ENCODE data around the gene LMAN1.

The LMAN1 gene

DNA sequence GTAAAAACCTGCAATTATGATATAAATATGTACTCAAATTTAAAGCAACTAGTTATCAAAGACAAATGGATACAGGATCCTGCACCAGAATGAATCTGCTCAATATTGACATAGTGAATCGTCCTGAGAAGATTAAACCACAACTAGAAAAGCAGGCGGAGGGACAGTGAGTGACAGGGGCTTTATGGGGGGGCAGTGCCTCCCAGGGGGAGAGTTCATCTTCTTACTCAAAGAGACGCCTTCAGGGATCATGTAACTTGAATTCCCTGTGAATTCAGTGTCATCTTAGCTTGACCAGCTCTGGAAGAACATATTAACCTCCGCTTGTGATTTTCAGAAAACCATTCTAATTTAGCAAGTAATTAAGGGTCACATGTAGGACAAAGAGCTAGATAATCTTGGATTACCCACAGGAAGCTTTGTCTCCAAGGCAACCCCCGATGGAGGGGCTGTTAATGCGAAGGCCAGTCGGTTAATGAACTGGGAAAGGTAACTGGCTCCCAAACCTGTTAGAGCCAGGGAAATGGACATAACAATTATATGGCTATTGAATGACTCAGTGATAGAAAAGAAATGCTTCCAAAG, 17.4 kb upstream of the LMAN1 start:
- no peak for TF ChIP-seq POLR2AphosphoS5 (IDR thresholded peaks at IDR 0.05; ENCODE audit: low read depth, low read length)
- no peak for TF ChIP-seq POLR2A (IDR thresholded peaks at IDR 0.05; ENCODE audit: low read depth, low read length)
- no peak for TF ChIP-seq POU2F2 (IDR thresholded peaks at IDR 0.05; ENCODE audit: low read depth, low read length)
- no peak for TF ChIP-seq PAX5 (IDR thresholded peaks at IDR 0.05; ENCODE audit: insufficient read depth, low read length, severe bottlenecking)
- TF ChIP-seq TAF1 (IDR thresholded peaks at IDR 0.05; ENCODE audit: low read depth, low read length) = no peak
- no peak for TF ChIP-seq SPI1 (IDR thresholded peaks at IDR 0.05; ENCODE audit: low read depth, low read length)
- DNase-seq (ENCODE audit: insufficient read length, low spot score) (no peak), FAIRE-seq (no peak)

DNA sequence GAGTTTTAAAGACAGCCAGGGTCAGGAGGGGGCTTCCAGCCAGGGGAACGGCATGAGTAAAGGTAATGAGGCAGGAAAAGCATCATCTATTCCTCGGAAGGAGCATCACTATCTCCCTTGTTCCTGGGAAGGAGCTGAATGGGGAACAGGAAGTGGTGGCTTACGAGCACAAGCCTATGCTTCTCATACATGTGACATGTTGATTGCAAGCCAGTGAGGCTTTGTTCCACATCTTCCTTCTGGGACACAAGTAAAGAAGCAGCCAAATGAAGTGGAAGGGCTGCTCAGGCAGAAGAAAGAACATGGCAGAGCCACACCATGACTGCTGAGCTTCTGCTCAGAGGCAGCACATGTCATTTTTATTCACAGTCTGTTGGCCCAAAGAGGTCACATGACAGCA, 15.1 kb upstream of the LMAN1 start:
- DNase-seq (ENCODE audit: insufficient read length, low spot score) = no peak
- no peak for TF ChIP-seq SPI1 (IDR thresholded peaks at IDR 0.05; ENCODE audit: low read depth, low read length)
- no peak for TF ChIP-seq POU2F2 (IDR thresholded peaks at IDR 0.05; ENCODE audit: low read depth, low read length)
- no peak for TF ChIP-seq PAX5 (IDR thresholded peaks at IDR 0.05; ENCODE audit: insufficient read depth, low read length, severe bottlenecking)
- no peak for TF ChIP-seq POLR2A (IDR thresholded peaks at IDR 0.05; ENCODE audit: low read depth, low read length)
- no peak for TF ChIP-seq POLR2AphosphoS5 (IDR thresholded peaks at IDR 0.05; ENCODE audit: low read depth, low read length)
- TF ChIP-seq TAF1 (IDR thresholded peaks at IDR 0.05; ENCODE audit: low read depth, low read length) = no peak
- FAIRE-seq = peak; percentile 41

- TF ChIP-seq POLR2A (IDR thresholded peaks at IDR 0.05; ENCODE audit: low read depth, low read length) (no peak), TAF1 (IDR thresholded peaks at IDR 0.05; ENCODE audit: low read depth, low read length) (no peak), PAX5 (IDR thresholded peaks at IDR 0.05; ENCODE audit: insufficient read depth, low read length, severe bottlenecking) (no peak), POLR2AphosphoS5 (IDR thresholded peaks at IDR 0.05; ENCODE audit: low read depth, low read length) (no peak), POU2F2 (IDR thresholded peaks at IDR 0.05; ENCODE audit: low read depth, low read length) (no peak), SPI1 (IDR thresholded peaks at IDR 0.05; ENCODE audit: low read depth, low read length) (no peak)
- no peak for FAIRE-seq
- no peak for DNase-seq (ENCODE audit: insufficient read length, low spot score)
Measured at GRCh38 chr18:59372975-59373374, 13.9 kb upstream of the LMAN1 start.

DNA sequence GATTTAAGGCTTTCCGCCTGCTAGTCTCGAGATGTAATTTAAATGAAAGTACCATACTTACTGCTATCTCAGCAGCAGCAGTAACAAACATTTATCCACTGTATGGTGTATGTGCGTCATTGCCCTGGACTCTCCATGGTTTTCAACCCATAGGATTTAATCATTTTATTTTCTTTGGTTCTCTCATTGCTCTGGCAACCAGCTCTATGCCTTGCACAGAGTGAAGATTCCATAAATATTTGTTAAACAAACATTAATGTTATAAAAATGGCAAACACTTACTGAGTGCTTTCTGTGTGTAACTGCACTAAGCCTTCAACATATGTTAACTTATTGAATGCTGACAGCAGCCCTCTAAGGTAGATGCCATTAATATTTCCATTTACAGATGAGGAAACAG, 1.3 kb upstream of the LMAN1 start:
- TF ChIP-seq TAF1 (IDR thresholded peaks at IDR 0.05; ENCODE audit: low read depth, low read length) (no peak), POU2F2 (IDR thresholded peaks at IDR 0.05; ENCODE audit: low read depth, low read length) (no peak)
- no peak for DNase-seq (ENCODE audit: insufficient read length, low spot score)
- FAIRE-seq = no peak

GRCh38 chr18:59359576-59359952, 499 bp upstream of the LMAN1 start:
- no peak for FAIRE-seq
- TF ChIP-seq POLR2A (IDR thresholded peaks at IDR 0.05; ENCODE audit: low read depth, low read length) = no peak
- TF ChIP-seq POLR2AphosphoS5 (IDR thresholded peaks at IDR 0.05; ENCODE audit: low read depth, low read length) = no peak
- TF ChIP-seq PAX5 (IDR thresholded peaks at IDR 0.05; ENCODE audit: insufficient read depth, low read length, severe bottlenecking) = no peak
- TF ChIP-seq TAF1 (IDR thresholded peaks at IDR 0.05; ENCODE audit: low read depth, low read length) = no peak
- TF ChIP-seq SPI1 (IDR thresholded peaks at IDR 0.05; ENCODE audit: low read depth, low read length) = no peak
- no peak for TF ChIP-seq POU2F2 (IDR thresholded peaks at IDR 0.05; ENCODE audit: low read depth, low read length)
- no peak for DNase-seq (ENCODE audit: insufficient read length, low spot score)

DNA sequence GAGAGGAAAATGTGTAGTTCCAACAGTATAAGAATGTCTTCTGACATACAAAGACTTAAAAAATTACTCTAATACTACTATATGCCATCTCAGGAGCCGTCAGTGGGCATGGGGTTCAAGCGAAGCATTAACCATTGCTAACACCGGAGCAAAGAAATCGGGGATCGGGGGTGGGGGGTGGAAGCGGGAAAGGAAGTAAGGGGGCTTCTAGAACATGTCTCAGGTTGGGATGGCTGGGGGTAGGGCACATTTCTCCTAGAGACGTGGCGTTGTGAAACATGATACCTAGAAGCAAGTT, 702 bp downstream of the LMAN1 start:
- no peak for TF ChIP-seq PAX5 (IDR thresholded peaks at IDR 0.05; ENCODE audit: insufficient read depth, low read length, severe bottlenecking)
- no peak for TF ChIP-seq POLR2A (IDR thresholded peaks at IDR 0.05; ENCODE audit: low read depth, low read length)
- no peak for TF ChIP-seq POU2F2 (IDR thresholded peaks at IDR 0.05; ENCODE audit: low read depth, low read length)
- no peak for TF ChIP-seq SPI1 (IDR thresholded peaks at IDR 0.05; ENCODE audit: low read depth, low read length)
- no peak for TF ChIP-seq POLR2AphosphoS5 (IDR thresholded peaks at IDR 0.05; ENCODE audit: low read depth, low read length)
- no peak for TF ChIP-seq TAF1 (IDR thresholded peaks at IDR 0.05; ENCODE audit: low read depth, low read length)
- DNase-seq (ENCODE audit: insufficient read length, low spot score) (no peak), FAIRE-seq (no peak)

- FAIRE-seq = peak; percentile 66
- TF ChIP-seq POLR2A (IDR thresholded peaks at IDR 0.05; ENCODE audit: low read depth, low read length) (no peak), PAX5 (IDR thresholded peaks at IDR 0.05; ENCODE audit: insufficient read depth, low read length, severe bottlenecking) (no peak), POLR2AphosphoS5 (IDR thresholded peaks at IDR 0.05; ENCODE audit: low read depth, low read length) (no peak), TAF1 (IDR thresholded peaks at IDR 0.05; ENCODE audit: low read depth, low read length) (no peak), POU2F2 (IDR thresholded peaks at IDR 0.05; ENCODE audit: low read depth, low read length) (no peak), SPI1 (IDR thresholded peaks at IDR 0.05; ENCODE audit: low read depth, low read length) (no peak)
- no peak for DNase-seq (ENCODE audit: insufficient read length, low spot score)
Measured at GRCh38 chr18:59357928-59358327, 1.1 kb downstream of the LMAN1 start.

DNA sequence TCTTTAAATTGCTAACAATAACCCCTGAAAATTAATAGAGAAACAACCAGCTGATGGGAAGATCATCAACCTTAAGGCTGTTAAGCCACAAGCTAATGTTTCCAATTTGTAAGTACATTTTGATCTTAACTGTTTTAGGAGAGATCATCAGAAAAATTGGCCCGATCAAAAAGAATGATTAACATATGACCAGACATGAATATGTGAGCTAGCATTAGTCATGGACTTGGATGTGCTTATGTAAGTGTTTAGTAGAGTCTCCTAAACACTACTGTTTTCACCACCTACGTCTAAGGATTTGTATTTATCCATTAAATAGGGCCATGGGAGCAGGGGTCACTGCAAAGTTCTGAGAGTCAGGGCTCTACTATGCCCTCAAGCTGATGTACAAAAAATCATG, 4.3 kb downstream of the LMAN1 start:
- DNase-seq (ENCODE audit: insufficient read length, low spot score) (no peak), FAIRE-seq (peak; percentile 57)
- TF ChIP-seq POU2F2 (IDR thresholded peaks at IDR 0.05; ENCODE audit: low read depth, low read length) = no peak
- TF ChIP-seq SPI1 (IDR thresholded peaks at IDR 0.05; ENCODE audit: low read depth, low read length) = no peak
- TF ChIP-seq PAX5 (IDR thresholded peaks at IDR 0.05; ENCODE audit: insufficient read depth, low read length, severe bottlenecking) = no peak
- TF ChIP-seq POLR2AphosphoS5 (IDR thresholded peaks at IDR 0.05; ENCODE audit: low read depth, low read length) = no peak
- no peak for TF ChIP-seq POLR2A (IDR thresholded peaks at IDR 0.05; ENCODE audit: low read depth, low read length)
- TF ChIP-seq TAF1 (IDR thresholded peaks at IDR 0.05; ENCODE audit: low read depth, low read length) = no peak

DNA sequence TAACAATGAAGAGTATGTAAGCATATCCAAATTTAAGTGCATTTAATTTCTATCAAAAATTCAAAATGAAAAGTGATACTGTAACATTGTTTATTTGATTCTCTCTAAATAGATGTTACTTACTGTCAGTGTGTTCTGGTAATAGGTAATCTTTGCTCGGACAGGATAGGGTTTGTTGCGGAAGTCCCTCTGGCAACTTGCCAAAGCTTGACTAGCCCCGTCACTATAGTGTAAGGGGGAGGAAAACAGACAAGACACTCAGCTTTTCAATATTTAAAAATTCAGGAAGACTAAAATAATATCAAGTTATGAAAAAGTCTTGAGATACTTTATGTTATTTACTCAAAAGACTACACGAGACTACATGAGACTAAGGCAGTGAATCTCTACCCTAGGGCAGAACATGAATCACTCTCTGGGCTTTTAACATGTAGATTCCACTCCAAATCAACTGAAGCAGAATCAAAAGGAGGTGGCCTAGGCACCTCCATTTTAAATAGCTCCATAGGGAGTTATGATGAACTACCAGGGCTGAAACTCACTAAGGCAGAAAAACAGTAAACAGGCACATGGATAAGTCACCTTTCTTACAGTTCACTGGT, 5.9 kb downstream of the LMAN1 start:
- TF ChIP-seq POU2F2 (IDR thresholded peaks at IDR 0.05; ENCODE audit: low read depth, low read length) (no peak), POLR2A (IDR thresholded peaks at IDR 0.05; ENCODE audit: low read depth, low read length) (no peak), SPI1 (IDR thresholded peaks at IDR 0.05; ENCODE audit: low read depth, low read length) (no peak), TAF1 (IDR thresholded peaks at IDR 0.05; ENCODE audit: low read depth, low read length) (no peak), POLR2AphosphoS5 (IDR thresholded peaks at IDR 0.05; ENCODE audit: low read depth, low read length) (no peak), PAX5 (IDR thresholded peaks at IDR 0.05; ENCODE audit: insufficient read depth, low read length, severe bottlenecking) (no peak)
- FAIRE-seq = no peak
- no peak for DNase-seq (ENCODE audit: insufficient read length, low spot score)

Data from GM12891 (cell line).